Middle frontal gyrus (tissue), 1 donor: ENCODE results near the gene GRAMD2B.
"Not testable (repeated sequence)": the region's sequence is repeated elsewhere in the genome, so short reads cannot be mapped to it uniquely, and the experiment has no call there.

ENCODE experiments used
- DNase-seq: peaks from one replicate; pipeline ENCODE4 v3.0.0-alpha.2; 2015; ENCODE audit warnings: low spot score; ENCODE audit errors: extremely low spot score

GRAMD2B gene

DNA sequence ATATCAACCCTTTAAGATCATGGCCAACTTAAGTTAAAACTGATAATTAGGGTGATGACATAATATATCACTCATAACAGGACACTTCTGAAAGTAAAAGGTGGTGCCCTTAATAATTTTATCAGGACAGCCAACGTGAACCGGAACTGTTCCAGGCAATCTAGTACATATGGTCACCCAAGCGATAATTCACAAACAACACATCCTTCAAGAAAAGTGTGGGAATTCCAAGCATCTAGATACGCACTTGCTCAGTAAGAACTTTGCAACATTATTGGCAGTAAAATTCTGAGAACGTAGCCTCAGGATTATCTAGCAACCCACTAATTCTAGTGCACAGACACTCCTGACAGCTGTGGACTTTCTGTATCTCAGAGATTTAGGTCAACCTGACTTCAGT lies 86.1 kb downstream of the GRAMD2B start:
- no peak for DNase-seq

DNA sequence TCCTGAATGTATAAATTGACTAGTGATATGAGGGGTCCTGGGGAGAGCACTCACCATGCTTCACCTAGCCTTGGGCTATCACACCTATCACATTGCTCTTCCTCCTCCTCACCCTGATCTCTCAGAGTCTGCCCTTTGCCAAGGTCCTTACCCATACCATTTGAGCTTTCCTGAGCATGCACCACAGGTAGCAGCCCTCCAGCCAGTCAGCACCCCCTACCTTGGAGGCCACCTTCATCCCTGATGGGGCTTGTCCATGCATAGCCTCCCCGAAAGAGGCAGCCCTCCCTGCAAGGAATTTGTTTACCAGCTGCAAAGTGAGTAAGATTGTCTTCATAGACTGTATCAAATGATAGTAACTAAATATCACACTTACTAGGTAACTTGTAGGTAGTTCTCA lies 88.8 kb downstream of the GRAMD2B start:
- no peak for DNase-seq

DNA sequence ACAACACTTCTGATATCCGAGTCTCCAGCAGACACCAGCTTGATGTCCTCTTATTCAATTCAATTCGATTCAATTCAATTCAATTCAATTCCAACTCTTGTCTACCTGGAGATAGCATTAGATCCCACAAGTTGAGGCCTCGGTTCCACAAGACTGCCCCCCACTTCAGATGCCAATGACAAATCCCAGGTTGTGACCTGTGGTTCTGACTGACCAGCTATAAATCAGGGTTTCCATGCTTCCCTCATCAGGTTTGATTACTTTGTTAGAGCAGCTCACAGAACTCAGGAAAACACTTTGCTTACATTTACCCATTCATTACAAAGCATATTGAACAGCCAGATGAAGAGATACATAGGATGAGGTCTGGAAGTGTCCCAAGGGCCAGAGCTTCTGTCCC lies 89.2 kb downstream of the GRAMD2B start:
- DNase-seq = no peak

DNA sequence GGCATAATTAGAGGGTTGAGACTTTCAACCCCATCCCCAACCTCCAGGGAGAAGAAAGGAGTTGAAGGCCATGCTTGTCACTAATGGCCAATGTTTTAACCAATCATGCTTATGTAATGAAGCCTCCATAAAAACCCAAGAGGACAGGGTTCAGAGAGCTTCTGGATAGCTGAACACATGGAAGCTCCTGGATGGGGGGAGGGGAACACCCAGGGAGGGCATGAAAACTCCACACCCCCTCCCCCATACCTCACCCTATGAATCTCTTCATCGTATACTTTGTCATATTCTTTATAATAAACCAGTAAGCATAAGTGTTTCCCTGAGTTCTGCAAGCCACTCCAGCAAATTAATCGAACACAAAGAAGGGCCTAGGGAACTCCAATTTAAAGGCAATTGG lies 90.1 kb downstream of the GRAMD2B start:
- DNase-seq = no peak

DNA sequence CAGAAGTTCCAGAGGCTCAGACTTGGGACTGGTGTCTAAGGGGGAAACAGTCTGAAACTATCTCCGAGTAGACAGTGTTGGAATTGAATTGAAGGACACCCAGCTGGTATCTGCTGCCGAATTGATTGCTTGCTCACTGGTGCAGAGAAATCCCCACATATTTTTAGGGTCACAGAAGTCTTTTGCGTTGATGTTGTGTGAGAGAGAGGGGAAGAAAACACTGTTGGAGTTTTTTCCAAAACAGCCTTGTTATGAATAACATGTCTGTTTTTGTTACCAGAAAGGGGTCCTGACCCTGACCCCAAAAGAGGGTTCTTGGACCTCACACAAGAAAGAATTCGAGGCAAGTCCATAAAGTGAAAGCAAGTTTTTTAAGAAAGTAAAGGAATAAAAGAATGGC lies 90.5 kb downstream of the GRAMD2B start:
- no peak for DNase-seq

DNA sequence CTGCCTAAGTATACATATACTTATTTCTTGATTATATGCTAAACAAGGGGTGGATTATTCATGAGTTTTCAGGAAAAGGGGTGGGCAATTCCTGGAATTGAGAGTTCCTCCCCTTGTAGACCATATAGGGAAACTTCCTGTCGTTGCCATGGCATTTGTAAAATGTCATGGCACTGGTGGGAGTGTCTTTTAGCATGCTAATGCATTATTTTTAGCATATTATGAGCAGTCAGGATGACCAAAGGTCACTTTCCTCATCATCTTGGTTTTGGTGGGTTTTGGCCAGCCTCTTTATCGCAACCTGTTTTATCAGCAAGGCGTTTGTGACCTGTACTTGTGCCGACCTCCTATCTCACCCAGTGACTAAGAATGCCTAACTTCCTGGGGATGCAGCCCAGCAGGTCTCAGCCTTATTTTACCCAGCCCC lies 90.9 kb downstream of the GRAMD2B start:
- DNase-seq = no peak

DNA sequence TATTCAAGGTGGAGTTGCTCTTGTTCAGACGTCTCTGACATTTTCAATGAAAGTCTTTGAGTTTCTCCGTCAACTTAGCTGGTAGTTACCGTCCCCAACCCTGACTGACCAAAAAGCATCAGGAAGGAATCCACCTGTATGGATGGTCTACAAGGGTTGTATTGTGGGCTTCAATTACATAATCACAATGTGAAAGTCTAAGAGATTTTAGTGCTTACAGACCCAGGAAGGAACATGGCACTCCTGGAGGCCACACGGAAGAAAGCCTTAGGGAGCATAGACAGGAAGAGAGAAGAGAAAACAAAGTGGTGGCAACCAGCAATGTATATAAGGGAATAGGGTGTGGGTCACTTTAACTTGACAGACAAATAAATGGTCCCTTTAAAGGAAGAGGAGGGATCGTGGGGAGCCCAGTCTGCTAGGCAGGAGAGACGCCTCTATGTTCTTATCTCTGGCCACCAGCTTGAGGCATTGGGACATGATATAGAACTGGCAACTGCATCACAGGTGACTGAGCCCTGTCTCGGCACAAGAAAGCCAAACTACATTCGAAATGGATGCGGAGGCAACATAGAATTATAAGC lies 91.4 kb downstream of the GRAMD2B start:
- DNase-seq = no peak

DNA sequence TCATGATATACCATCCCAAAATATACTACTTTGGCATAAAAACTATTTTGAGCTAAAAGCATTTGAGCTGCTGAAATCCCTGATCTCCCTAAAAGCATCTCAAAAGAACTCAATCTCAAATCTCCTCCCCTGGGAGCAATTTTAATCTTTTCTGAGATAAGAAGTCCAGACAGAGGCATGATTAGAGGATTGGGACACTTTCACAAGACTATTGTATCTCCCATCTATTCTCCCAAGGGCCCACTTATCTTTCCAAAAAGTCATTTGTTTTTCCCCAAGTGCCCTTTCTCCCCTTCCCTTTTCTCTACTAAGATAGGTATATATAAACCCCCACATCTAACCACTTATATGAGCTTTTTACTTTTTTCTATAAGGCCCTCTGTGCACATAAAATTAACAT lies 92.1 kb downstream of the GRAMD2B start:
- DNase-seq = no peak

DNA sequence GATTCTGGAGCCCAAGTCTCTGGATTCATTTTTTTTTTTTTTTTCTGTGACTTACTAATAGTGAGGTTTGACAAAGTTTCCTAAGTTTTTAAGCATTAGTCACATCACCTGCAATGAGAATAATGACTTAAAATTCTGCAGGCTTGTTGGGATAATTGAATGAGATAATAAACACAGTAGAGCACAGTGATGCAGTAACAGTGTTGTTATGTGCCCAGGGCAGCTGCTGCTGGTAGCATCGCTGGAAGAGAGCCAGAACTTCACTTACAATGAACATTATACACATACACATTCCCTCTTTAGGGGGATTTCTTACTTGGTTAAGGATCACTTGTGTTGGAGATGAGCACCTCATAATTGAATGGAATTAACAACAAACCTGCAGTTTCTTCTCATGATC lies 92.9 kb downstream of the GRAMD2B start:
- no peak for DNase-seq

DNA sequence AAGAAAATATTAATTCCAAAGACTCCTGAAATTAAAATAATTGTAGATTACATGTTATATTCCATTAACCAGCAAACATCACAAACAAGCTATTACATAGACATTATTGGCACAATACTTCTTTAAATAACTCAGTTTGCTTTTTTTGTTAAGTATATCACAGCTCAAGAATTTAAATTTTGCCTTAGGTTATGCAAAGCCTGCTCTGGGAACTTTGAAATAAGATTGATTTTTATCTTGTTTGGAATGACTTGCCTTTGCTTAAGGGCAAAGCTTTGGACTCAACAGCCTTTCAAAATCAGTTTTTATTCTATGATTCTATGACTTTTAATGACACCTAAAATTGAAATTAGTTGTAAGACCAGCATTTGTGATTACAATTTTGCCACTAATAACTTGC lies 93.6 kb downstream of the GRAMD2B start:
- no peak for DNase-seq

DNA sequence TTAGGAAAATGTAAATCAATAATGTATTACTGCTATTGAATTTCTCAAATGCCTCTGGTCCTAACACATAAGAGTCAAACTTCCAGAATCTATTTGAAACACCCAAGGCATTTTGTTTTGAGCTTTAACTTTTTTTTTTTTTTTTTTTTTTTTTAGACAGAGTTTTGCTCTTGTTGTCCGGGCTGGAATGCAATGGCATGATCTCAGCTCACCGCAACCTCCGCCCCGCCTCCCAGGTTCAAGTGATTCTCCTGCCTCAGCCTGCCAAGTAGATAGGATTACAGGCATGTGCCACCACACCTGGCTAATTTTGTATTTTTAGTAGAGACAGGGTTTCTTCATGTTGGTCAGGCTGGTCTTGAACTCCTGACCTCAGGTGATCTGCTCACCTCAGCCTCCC lies 96.0 kb downstream of the GRAMD2B start:
- not testable (repeated sequence) for DNase-seq

DNA sequence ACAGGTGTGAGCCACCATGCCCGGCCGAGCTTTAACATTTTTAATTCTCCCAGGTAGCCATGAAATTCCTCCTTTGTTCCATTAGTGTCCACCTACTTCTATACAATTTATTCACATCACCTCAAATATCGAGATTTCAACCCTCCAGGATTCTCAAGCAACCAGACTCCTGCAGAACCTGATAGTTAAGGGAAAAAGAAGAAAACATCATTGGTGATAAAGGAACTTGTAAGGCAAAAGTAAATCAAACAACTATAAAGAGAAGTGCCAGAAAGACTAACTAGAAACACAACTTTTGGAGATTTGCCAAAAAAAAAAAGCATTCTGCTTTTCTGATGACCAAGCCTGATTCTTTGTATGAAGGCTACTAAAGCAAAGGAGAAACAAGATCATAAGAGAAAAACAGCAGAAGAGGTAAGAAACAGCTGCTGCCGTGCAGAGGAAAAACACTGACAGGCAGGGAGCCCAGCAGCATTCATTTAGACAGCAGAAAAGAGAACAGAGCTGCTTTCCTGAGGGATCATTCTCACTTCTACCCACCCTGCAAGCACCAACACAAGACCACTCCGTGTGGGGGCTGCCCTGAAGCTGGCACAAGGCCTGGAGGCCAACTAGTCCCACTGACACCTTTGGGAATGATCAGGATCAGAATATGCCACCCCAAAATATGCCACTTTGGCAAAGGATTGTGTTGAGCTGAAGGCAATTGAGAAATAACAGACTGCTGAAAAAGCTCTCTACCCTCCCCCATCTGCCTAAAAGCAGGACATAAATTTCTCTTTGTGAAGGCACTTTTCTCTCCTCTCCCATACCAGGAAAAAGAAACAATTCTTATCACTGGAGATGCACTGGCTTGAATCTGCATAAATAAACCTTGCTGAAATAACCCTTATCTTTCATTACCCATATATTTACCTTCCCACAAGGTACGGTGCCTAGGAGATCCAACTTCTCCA lies 96.7 kb downstream of the GRAMD2B start:
- no peak for DNase-seq

DNA sequence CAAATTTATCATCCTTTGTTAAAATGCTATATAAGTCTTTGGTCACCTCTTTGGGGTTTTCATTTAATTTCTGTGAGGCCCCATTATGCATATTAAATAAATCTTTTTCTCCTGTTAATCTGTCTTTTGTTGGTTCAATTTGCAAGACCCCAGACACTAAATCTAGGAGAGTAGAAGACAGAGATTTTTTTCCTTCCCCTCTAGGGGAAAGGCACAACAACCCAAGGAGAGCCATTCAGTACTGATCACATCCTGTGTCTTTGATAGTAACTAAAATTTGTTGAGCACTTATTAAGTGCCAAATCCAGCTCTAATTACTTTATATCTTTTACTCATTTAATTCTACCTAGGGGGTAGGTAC lies 97.4 kb downstream of the GRAMD2B start:
- DNase-seq = no peak

DNA sequence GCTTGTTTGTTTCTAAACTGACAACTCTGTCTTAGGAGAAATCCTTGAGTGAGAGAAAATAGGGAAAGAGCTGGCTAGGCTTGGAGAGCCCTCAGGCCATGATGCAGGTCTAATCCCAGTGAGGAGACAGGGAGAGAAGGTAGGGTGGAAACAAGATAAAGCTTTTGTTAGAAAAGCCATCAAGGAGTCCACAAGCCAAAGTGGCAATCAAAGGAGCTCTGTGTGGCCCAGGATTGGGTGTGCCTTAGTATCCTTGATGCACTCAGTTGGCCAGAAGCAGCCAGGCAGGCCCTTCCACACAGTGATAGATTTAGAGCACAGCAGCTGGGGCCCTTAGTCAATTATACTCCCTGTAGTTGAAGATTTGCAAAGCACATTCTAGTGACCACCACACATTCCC lies 97.9 kb downstream of the GRAMD2B start:
- DNase-seq = no peak

DNA sequence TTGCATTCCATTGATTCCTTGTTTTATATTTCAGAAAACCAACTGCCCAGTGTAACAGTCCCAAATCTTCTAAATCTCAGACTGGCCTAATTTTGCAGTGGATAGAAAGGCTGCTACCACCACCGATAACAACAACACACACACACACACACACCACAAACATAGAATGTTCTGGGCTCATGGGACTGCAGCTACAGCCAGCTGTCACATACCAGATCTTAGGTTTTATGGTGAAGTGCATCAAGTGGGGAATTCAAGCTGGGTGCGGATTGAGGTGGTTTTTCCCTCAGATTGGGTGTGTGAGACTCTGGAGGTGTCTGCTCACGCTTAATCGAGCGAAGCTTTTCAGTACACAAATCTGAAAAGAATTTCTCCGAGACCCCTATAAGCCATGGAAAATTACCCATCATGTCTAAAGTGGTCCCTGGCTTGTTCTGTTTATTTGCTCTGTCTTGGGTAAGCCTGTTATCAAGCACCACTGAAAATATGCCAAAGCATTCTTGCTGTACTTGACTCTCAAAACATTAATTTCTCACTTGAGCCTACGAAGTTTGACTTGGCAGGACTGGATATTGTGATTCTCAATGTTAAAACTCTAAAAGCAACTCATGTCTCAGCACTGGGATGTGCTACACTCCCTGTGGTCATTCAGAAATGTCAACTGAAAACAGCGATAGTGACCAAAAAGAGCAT lies 100.8 kb downstream of the GRAMD2B start:
- DNase-seq = no peak

DNA sequence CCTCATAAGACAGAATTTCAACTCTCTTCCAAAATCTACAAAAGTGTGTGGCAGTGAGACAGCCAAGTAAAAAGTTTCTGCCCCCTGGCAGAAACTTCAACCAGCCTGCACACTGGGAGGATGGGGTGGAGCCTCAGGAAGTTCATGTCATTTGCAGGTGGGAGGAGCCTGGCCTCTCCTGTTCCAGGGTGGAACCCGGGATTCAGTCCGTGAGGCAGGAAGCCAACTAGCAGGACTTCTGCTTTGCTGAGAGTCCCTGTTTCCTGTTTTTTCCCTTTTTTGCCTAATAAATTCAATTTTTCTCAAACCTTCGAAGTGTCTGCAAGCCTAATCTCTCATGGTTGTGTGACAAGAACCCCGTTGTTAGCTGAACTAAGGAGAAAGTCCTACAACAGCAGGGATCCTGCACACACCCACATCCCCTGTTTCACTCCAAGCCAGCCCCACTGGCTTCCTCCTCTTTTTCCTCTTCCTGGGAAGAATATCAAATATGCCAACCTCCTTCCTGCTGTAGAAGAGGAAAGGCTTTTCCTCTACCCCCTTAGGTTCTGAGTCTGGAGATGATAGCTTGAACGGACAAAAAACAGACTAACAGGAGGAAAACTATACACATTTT lies 102.5 kb downstream of the GRAMD2B start:
- no peak for DNase-seq

DNA sequence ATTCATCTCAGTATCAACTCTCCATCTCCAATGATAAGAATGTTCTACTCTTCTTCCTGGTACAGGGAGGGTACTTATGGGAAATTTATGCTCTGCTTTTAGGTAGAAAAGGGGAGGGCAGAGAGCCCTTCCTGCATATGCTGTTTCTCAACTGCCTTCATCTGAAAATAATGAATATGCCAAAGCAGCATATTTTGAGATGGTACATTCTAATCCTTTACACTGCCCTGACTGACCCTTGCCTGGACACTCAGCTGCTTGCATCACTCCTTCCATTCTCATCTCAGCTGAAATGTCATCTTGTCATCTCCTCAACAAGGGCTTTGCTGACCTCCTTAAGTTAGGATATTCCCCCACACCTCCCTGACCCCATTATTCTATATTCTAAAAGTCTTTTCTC lies 103.3 kb downstream of the GRAMD2B start:
- DNase-seq = no peak

DNA sequence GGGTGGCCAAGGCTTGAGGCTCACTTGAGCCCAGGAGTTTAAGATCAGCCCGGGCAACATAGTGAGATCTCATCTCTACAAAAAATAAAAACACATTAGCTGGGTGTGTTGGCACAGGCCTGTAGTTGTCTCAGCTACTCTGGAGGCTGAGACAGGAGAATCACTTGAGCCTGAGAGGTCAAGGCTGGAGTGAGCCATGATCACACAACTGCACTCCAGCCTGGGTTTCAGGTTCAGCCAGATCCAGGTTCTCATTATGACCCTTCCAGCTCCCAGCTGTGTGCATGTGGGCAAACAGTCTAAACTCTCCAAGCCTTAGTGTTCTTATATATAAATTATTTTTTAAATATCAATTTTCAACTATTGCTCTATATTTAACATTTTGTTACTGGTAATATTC lies 103.9 kb downstream of the GRAMD2B start:
- DNase-seq = no peak

DNA sequence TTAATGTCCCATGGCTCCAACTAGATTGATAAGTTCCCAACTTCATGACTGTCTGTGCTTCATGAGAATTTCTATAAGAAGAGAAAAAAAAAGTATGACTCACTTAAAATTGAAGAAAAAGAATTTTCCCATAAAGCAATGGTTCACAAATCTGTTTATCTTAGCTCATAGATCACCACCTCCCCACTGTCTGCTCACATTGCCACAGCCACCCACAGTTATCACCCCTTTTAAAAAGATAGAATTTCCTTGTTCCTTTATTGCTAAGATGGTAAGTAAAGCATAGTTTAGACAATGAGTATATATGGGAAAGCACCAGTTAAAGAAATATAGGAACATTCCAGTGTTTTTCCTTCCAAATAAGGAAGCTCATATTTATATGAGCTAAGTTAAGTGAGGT lies 104.7 kb downstream of the GRAMD2B start:
- DNase-seq = no peak

DNA sequence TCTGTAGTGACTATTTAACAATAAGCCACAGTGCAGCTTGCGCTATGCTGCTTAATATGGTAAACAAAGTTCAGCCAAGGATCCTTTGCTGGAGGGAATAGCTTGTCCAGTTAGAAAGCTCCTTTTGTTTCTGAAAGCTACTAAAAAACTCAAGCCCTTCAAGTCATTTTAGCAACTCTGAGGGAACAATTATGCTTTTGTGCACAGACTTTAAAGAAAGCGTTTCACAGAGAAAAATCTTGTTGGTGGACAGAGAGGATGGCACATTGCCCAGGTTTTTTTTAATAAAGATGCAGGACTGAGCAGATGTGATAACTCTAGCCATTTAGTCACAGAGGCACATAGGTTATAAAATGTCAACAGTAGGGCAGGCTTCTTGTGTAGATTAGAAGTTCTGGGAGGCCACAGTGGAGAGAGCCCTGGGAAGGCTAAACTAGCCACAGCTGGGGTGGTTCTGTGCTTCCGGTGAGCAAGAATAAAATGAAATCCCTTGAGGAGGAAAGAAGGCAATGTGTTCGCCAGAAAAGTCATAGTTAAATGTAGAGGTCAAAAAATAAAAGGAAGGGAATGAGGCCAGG lies 108.4 kb downstream of the GRAMD2B start:
- DNase-seq = peak; percentile 46

DNA sequence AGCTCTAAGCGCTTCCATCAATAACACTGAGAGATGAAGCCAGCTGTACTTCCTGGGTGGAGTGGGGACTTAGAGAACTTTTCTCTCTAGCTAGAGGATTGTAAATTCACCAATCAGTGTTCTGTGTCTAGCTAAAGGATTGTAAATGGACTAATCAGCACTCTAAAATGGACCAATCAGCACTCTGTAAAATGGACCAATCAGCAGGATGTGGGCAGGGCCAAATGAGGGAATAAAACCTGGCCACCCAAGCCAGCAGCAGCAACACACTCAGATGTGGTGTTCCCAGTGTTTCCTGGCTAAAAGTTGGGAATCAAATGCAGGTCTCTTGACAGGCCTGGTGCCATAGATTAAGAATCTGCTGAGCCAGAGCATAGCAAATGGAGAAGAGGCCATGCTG lies 111.3 kb downstream of the GRAMD2B start:
- DNase-seq = no peak
